HG02759 (cell line): ENCODE measurements around the gene IMMP2L.
"Not testable (repeated sequence)": the region's sequence is repeated elsewhere in the genome, so short reads cannot be mapped to it uniquely, and the experiment has no call there.

Experiments
- ATAC-seq: cut with Tn5 transposase; IDR thresholded peaks from one replicate; pipeline ENCODE4 v1.9.1; 2021; ENCODE audit warnings: mild to moderate bottlenecking, moderate library complexity; ENCODE audit not compliant: unreplicated experiment

Gene IMMP2L

GRCh38 chr7:111358915-111359314 lies 203.4 kb downstream of the IMMP2L start:
- no peak for ATAC-seq

DNA sequence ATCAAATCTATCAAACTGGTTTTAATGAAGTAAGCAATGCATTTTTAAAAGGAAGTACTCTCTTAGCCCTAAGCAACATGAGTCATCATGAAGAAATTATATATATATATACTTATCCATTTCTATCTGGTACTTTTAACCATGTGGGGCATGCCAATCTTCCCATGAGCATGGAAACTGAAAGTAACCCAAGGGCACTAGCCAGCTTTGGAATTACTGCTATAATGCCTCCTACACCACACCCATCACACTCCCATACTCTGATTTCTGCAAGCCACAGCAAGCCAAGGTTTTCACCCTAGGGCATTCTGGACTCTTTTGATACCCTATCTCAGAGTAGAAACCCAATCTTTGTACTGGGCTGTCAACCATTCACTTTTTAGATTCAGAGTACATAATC lies 204.6 kb downstream of the IMMP2L start:
- ATAC-seq = no peak

- ATAC-seq = no peak
Observed at GRCh38 chr7:111356941-111357340, 205.4 kb downstream of the IMMP2L start.

DNA sequence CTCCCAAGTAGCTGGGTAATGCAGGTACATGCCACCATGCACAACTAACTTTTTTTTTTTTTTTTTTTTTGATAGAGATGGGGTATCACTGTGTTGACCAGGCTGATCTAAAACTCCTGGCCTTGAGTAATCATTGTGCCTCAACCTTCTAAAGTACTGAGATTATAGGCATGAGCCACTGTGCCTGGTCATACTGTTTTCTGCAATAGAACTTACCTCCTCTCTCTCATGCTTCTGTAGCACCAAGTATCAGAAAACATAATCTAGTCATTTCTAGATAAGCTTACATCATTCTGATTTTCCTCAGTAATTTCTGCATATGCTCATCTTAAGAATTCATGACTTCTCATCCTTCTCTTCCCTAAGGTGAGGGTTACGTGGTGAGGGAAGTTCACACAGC lies 210.0 kb downstream of the IMMP2L start:
- ATAC-seq = no peak

DNA sequence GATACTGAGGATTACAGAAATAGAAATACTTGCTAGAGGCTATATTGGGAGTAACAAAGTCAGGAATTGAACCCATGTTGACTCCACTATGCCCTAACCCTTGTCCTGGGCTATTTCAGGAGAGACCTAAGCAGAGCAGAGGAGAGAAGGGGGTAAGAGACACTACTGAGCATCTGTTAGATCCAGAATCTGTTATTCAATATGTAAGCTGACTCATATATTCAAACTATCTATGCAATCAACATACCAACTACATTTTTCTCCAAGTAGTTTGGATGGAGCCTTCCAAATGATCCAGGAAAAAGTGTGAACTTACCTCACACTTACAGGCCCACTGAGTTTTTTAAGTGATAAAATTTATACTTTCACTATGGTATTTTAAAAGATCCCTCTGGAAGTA lies 216.1 kb downstream of the IMMP2L start:
- ATAC-seq = no peak

DNA sequence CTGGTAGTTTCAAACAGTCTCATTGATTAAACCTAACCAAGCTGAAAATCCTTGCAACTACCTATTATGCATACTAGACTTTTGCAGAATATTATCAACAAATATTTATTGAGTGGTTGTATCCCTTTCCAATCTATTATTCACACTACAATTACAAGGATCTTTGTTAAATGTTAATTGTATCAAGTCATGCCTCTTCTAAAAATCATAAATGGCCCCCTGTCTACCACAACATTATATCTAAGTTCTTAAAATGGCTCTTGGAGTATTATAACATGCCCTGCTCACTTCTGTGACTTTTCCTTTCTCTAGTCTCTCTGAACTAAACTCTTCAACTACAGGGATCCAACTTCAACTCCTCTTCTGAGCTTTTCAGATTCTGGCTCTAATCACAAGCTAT lies 219.3 kb downstream of the IMMP2L start:
- ATAC-seq = no peak

DNA sequence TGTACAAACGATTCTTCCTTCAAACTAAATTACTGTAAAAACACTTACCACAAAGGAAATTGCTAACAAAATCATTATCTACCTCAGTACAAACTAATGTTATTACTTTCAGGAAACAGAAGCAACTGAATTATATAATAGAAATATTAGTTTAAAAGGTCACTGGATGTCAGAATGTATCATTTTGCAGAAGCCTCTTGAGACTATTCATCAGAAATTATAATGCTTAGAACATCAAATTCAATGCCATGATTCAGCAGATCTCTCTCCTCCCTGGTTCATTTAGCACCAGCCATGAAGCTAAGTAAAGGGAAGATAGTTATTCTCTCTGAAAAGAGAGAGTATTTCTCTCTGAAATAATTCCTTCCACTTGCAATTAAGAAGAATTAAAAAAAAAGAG lies 223.3 kb downstream of the IMMP2L start:
- ATAC-seq = no peak

- no peak for ATAC-seq
Observed at GRCh38 chr7:111333010-111333409, 229.3 kb downstream of the IMMP2L start.

DNA sequence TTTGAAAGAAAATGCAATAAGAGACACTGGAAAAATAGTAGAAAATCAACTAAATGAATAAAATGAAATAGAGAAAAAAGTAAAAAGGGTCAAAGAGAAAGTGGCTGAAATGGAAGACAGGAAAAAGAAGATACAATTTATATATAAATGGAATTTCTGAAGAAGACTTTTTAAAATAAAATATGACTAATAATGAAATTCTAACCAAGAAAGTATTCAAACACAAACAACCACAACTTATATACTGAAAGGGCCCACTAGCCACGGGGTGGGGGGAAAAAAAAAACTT lies 232.1 kb downstream of the IMMP2L start:
- no peak for ATAC-seq

DNA sequence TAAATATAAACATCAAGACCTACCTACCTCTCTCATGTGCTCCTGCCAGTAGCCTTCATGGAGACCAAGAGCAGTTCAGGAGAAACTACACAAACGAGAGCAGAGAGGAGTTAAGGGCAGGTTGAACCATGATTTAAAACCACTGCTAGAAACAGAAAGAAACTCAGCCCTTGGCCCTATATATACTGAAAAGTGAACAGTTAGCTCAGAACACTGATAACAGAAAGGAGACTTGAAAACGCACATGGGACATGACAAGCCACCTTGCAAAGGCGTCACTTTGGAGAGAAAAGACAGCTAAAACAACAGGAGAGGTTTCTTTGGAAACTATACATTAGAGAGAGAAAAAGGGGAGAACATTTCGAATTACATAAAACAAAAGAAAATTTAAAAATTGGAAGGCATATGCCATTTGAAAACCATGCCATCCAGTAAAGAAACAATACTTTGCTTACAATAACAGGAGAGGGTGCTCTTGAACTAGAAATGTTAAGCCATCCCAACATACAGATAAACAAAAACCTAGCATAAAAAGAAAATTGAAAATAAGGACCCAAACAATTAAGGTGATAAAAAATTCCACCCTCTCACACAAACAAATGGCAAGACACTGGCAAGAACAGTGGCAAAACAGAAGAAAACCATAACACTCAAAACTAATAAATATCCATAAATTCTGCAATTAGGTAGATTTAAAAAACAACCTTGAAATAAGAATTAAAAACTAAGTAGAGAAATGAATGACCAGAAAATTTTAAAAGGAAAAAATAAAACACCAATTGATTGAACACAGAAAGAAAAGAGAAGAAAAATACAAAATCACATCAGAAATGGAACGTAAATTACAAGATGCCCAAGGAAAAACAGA lies 232.7 kb downstream of the IMMP2L start:
- peak; percentile 64 for ATAC-seq

DNA sequence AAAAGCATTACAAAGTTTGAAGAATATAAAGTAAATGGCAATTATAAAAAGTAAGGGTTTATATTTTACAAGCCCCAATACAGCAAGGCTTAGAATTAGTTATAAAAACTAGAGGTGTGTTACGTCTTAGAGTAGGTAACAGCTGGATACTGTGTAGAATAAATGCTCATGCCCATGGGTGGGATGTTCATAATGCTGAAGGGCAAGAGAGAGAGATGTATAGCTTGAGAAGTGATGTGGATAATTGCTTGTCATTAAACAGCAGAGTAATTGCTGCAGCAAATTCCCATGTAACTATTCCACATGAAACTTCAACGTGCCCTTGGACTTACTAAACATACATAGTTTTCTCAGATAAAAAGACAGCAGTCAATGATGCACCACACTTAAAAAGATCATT lies 233.8 kb downstream of the IMMP2L start:
- ATAC-seq = no peak

DNA sequence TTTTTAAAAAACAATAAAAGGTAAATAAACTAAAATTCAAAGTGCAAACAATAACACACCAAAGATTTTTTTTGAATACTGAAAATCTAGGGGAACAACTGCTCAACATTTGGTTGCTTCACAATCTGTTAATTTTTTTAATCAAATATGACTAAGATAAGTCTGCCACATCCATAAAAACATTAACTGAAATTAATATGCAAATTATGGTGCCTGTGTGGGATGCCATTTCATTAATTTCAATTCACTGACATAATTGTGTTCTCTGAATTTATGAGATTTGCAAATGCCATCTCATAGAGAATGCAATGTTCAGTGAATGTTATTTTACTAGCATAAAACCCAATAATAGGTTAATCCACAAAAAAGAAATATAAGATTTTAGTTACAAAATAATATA lies 237.5 kb downstream of the IMMP2L start:
- ATAC-seq = no peak

DNA sequence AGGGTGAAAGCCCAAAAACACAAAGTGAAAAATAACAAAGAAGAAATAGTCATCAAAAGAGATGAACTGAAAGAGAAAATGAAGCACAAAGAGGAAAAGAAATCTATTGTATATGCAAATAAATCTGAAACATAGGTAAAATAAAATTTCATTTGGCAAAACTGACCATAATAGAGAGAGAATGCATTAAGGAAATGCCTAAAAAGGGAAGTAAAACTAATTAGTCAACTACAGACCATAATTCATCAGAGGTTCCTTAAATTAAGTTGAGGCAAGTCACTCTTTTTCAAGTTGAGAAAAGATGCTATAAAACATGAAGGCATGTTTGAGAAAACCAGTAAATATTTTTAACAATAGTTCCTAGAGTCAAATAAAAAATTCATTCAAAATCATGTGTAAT lies 238.1 kb downstream of the IMMP2L start:
- no peak for ATAC-seq

DNA sequence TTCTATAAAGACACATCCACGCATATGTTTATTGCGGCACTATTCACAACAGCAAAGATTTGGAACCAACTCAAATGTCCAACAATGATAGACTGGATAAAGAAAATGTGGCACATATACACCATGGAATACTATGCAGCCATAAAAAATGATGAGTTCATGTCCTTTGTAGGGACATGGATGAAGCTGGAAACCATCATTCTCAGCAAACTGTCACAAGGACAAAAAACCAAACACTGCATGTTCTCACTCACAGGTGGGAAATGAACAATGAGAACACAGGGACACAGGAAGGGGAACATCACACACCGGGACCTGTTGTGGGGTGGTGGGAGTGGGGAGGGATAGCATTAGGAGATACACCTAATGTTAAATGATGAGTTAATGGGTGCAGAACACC lies 238.6 kb downstream of the IMMP2L start:
- ATAC-seq = not testable (repeated sequence)

DNA sequence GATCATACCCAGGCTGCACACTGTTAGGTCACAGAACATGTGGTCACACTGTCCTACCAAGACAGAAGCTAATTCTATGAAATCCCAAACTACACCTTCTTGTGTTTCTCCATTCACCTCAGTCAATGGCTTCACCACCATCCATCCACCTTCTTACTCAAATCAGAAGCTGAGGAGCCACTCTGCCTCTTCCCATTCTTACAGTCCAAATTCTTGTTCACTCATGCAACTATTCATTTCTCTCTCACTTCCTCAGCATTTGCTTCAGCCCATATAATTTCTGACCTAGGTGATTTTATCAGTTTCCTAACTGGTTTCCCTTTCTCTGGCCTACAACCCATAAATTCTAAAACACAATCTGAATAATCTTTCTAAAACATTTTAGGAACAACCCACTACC lies 242.2 kb downstream of the IMMP2L start:
- no peak for ATAC-seq

DNA sequence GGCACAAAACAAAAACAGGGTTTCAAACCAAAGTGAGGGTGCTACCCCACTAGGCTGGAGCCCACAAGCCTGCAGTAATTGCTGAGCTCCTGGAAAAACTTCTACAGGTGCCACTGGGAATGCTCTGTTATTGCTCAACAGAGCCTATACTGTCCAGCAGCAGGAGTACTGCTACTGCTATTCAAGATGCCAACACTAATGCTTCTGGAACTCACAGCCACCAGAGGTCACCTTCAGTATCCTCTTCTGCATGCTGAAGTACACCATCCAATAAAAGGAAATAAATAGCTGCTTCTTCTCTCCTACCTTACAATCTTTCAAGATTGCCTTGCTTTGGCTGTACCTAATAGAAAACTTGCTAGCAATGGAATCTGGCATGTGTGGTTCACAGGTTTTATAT lies 249.3 kb downstream of the IMMP2L start:
- ATAC-seq = no peak

DNA sequence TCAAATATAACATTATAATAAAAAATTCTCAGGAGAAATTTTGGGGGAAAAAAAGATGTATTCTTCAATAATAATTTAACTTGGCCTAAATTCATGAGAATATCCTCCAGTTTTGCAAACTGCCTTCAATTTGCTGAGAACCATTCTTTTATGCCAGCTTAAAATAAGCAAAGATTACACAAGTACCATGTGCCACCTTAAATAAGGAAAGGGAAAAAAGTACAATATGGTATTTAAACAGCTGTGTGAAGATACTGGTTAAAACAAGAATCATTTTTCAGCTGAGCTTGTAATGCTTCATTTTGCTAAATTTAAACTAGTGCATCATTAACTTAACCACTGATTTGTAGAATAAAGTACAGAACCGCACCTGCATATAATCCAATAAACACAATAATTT lies 253.6 kb downstream of the IMMP2L start:
- no peak for ATAC-seq

- ATAC-seq = no peak
Observed at GRCh38 chr7:111301891-111302290, 260.4 kb downstream of the IMMP2L start.

GRCh38 chr7:111294494-111294893 lies 267.8 kb downstream of the IMMP2L start:
- ATAC-seq = no peak

DNA sequence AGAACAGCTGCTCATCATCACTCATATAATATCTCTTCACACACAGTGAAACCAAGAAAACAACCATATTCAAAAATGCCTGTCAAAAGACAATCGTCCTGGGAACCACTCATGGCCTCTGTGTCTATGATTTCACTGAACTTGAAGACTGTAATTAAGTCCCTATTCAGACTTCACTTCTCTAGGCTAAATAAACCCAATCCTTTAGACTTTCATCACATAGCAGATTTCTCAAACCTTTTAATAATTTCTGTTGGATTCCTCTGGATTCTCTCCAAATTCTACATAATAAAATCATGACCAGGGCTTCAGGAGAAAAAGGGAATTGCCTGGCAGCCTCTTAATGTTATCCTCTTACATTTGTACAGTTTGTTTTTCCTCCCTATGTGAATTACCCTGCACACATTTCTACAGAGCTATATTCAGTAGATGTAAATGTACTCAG lies 270.2 kb downstream of the IMMP2L start:
- no peak for ATAC-seq

- no peak for ATAC-seq
Observed at GRCh38 chr7:111290982-111291381, 271.3 kb downstream of the IMMP2L start.

DNA sequence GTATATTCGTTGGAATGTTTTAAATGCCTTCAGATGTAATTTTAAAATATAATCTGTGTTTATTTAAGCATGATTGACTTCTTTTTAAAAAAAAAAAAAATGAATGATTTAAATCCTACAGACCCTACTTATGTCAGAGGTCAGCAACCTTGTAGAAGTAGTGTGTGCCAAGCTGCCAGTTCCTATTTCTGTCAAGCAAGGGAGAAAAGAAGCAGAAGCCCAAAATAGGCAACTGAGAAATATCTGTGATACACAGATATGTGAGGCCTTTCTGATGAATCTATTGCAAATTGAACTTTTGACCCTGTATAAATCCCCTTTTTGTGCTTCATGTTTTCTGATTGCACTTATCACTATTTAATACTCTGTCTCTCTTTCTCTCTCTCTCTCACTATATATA lies 271.9 kb downstream of the IMMP2L start:
- no peak for ATAC-seq

DNA sequence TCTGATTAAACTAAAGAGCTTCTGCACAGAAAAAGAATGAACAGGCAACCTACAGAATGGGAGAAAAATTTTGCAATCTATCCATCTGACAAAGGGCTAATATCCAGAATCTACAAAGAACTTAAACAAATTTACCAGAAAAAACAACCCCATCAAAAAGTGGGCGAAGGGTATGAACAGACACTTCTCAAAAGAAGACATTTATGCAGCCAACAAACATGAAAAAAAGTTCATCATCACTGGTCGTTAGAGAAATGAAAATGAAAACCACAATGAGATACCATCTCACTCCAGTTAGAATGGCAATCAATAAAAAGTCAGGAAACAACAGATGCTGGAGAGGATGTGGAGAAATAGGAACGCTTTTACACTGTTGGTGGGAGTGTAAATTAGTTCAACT lies 273.9 kb downstream of the IMMP2L start:
- not testable (repeated sequence) for ATAC-seq
